Panc1 (cell line): ENCODE data around the gene UACA. TPM values are rescaled to one million over a fixed set of nuclear protein-coding genes. Genes with fewer than 3 reads are reported as not detected.

Experiments used
- ATAC-seq: fragments of 200-7000 bp; cut with Tn5 transposase; 2 replicates; pipeline ENCODE4 v1.9.1; 2020; ENCODE audit warnings: mild to moderate bottlenecking, moderate library complexity
- BruUV-seq: library from RNA; stranded (reverse); fragments of 400-500 nt; replicated peaks from 2 replicates; lab custom pipeline; 2021; lab: Mats Ljungman, UMichigan
- CTCF ChIA-PET: fragments of 300-600 bp; sonication (Branson Sonifier 250); formaldehyde crosslinking; loops from one replicate; lab custom pipeline; 2022; ENCODE audit warnings: antibody characterized with exemption; lab: Charles Lee
- POLR2A ChIA-PET: fragments of 300-600 bp; sonication (Branson Sonifier 250); formaldehyde crosslinking; loops from one replicate; lab custom pipeline; 2022; ENCODE audit warnings: antibody characterized with exemption; lab: Charles Lee
- DNase-seq: peaks from one replicate; pipeline ENCODE4 v3.0.0-alpha.2; 2010; ENCODE audit warnings: low read depth, low spot score
- H3K27ac ChIP-seq: 2 replicates; pipeline ENCODE4 v1.5.1; 2011; ENCODE audit warnings: mild to moderate bottlenecking, low read length, inconsistent platforms
- H3K27me3 ChIP-seq: fragments of 200-500 bp; sonication (Bioruptor generic); 2 replicates; pipeline ENCODE4 v1.6.0; 2014; ENCODE audit warnings: low read length, inconsistent platforms; ENCODE audit not compliant: control insufficient read depth, insufficient read depth
- H3K36me3 ChIP-seq: fragments of 200-500 bp; sonication (Bioruptor generic); 2 replicates; pipeline ENCODE4 v1.5.1; 2014; ENCODE audit warnings: inconsistent platforms, mild to moderate bottlenecking, low read length, moderate library complexity; ENCODE audit not compliant: control insufficient read depth, insufficient read depth
- H3K4me1 ChIP-seq: 2 replicates; pipeline ENCODE4 v1.5.1; 2011; ENCODE audit warnings: inconsistent platforms, mild to moderate bottlenecking, low read length, moderate library complexity; ENCODE audit not compliant: control insufficient read depth, insufficient read depth
- H3K4me3 ChIP-seq, 2 experiments: 2 replicates each; pipeline ENCODE4 v1.5.1; 2011 to 2012; ENCODE audit warnings: low read depth in 2 of 2, low read length in 2 of 2, mild to moderate bottlenecking in 2 of 2, inconsistent platforms in 1 of 2, moderate library complexity in 1 of 2
- H3K9me3 ChIP-seq: fragments of 200-500 bp; sonication (Bioruptor generic); 2 replicates; pipeline ENCODE4 v1.5.1; 2014; ENCODE audit warnings: low read depth, mild to moderate bottlenecking, inconsistent platforms, low read length, moderate library complexity; ENCODE audit not compliant: control insufficient read depth, insufficient read depth
- CTCF ChIP-seq: fragments of 450-650 bp; IDR thresholded peaks from 2 replicates; pipeline ENCODE4 v1.5.1; 2017; ENCODE audit warnings: mild to moderate bottlenecking
- SIN3A ChIP-seq: IDR thresholded peaks from 2 replicates; pipeline ENCODE4 v1.6.1; 2012; ENCODE audit warnings: low read depth, mild to moderate bottlenecking, low read length, moderate library complexity, borderline replicate concordance; ENCODE audit not compliant: insufficient read depth
- TCF7L2 ChIP-seq: IDR thresholded peaks from 2 replicates; pipeline ENCODE4 v1.6.1; 2011; ENCODE audit warnings: mild to moderate bottlenecking, low read depth, low read length, inconsistent platforms
- in situ Hi-C: cut with HindIII; loops from 2 replicates; pipeline ENCODE4 v1.10.0; 2016; ENCODE audit warnings: low sequenced_read_pairs, low pct_unique_long_range_greater_than_20kb
- intact Hi-C: fragments of 100-400 bp; cut with micrococcal nuclease; formaldehyde crosslinking; loops from one replicate; pipeline ENCODE4 v1.10.0; 2022; ENCODE audit not compliant: unreplicated experiment
- total RNA-seq: library from RNA; stranded (reverse); gene quantifications from one replicate; pipeline ENCODE4 v1.2.1, GENCODE V29; 2021; ENCODE audit not compliant: unreplicated experiment
- TF ChIP-seq, protein P1 (sequence below), 2 experiments: IDR thresholded peaks; 2 replicates each; pipeline ENCODE4 v1.6.1; 2011 to 2012; ENCODE audit warnings: low read depth in 2 of 2, control low read depth in 1 of 2, low read length in 1 of 2, mild to moderate bottlenecking in 1 of 2, moderate library complexity in 1 of 2; ENCODE audit not compliant: insufficient read depth in 1 of 2

The UACA gene
- total RNA-seq, 1 experiment from 2014 or later = 303 TPM

DNA sequence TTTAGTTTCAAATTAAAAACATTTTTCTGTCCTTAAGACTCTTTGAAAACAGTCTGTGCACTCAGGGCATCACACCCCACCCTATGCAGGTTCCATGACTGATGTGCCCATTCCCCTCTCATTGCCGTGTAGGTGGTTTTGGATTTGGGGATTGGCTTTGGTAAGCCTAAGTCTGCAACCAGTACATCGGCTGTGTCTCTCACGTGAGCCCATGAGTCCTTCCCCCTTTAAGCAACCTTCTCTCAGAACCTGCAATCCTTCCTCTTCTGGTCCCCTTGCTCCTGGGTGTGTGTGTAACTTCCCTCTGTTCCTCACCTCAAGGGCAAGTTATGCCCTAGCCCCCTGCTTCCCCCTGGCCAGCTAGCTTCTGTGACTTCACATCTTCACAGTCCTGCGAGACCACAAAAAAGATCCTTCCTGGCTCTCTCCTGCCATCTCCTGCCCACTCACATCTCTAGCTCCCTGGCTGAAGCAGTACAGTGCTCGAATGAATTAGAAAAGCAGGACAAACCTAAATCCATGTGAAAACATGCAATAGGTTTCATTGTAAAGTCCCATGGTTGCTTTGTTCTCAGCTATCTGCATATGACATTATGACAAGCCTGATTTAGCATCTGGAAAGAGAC, 126.7 kb downstream of the UACA start:
- TF ChIP-seq SIN3A (no peak), TCF7L2 (no peak), CTCF (peak; percentile 63; the same call in 1 of the 2 replicates)
- TF ChIP-seq, protein P1, sequence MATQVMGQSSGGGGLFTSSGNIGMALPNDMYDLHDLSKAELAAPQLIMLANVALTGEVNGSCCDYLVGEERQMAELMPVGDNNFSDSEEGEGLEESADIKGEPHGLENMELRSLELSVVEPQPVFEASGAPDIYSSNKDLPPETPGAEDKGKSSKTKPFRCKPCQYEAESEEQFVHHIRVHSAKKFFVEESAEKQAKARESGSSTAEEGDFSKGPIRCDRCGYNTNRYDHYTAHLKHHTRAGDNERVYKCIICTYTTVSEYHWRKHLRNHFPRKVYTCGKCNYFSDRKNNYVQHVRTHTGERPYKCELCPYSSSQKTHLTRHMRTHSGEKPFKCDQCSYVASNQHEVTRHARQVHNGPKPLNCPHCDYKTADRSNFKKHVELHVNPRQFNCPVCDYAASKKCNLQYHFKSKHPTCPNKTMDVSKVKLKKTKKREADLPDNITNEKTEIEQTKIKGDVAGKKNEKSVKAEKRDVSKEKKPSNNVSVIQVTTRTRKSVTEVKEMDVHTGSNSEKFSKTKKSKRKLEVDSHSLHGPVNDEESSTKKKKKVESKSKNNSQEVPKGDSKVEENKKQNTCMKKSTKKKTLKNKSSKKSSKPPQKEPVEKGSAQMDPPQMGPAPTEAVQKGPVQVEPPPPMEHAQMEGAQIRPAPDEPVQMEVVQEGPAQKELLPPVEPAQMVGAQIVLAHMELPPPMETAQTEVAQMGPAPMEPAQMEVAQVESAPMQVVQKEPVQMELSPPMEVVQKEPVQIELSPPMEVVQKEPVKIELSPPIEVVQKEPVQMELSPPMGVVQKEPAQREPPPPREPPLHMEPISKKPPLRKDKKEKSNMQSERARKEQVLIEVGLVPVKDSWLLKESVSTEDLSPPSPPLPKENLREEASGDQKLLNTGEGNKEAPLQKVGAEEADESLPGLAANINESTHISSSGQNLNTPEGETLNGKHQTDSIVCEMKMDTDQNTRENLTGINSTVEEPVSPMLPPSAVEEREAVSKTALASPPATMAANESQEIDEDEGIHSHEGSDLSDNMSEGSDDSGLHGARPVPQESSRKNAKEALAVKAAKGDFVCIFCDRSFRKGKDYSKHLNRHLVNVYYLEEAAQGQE (IDR thresholded peaks at IDR 0.05; ENCODE audit: insufficient read depth in 1 of 2, low read depth in 2 of 2, low read length in 1 of 2) = no peak
- peak; percentile 64; the same call in 1 of the 2 replicates for ATAC-seq
- 0 out of 2 replicates have a peak, but pooled peaks cover 4% of the 10 kb centered on the region for H3K4me1 ChIP-seq
- H3K4me3 ChIP-seq = no peak overlapping the region
- no peaks in the 10 kb centered on the region for H3K9me3 ChIP-seq
- intact Hi-C loops (no loop called here), in situ Hi-C loops (no loop called here)
- no peak for DNase-seq
- no peak overlapping the region for H3K27ac ChIP-seq
- H3K36me3 ChIP-seq = no peaks in the 10 kb centered on the region
- H3K27me3 ChIP-seq = no peaks in the 10 kb centered on the region
- BruUV-seq = no TSS peak
- ChIA-PET POLR2A (no interaction called here), CTCF (no interaction called here)

- ChIA-PET CTCF (no interaction called here), POLR2A (interaction anchor here (0.7 kb wide), 1 partner anchor 1174 kb away, joined by 3 read pairs; no protein-coding TSS in a partner anchor)
- Histone ChIP-seq H3K27me3 (no peaks in the 10 kb centered on the region), H3K9me3 (no peaks in the 10 kb centered on the region), H3K27ac (no peak overlapping the region), H3K36me3 (no peaks in the 10 kb centered on the region), H3K4me3 (no peak overlapping the region), H3K4me1 (0 out of 2 replicates have a peak, but pooled peaks cover 4% of the 10 kb centered on the region)
- ATAC-seq = no peak
- TF ChIP-seq CTCF (no peak), SIN3A (no peak)
- TF ChIP-seq, protein P1 (IDR thresholded peaks at IDR 0.05; ENCODE audit: insufficient read depth in 1 of 2, low read depth in 2 of 2, low read length in 1 of 2) = no peak
- DNase-seq = no peak
- intact Hi-C loops = no loop called here
- in situ Hi-C loops = no loop called here
- BruUV-seq = no TSS peak
Observed at GRCh38 chr15:70635895-70636294, 127.5 kb downstream of the UACA start.
